ENCODE results near the gene P2RY6.

- TF ChIP-seq POLR2A (IDR thresholded peaks at IDR 0.05) (no peak), POLR2AphosphoS5 (IDR thresholded peaks at IDR 0.05) (no peak), CTCF (IDR thresholded peaks at IDR 0.05) (no peak)
These were observed 6.8 kb upstream of the P2RY6 start for GRCh38 chr11:73265278-73265810.

Measured in stomach (tissue), 4 donors.